HFFc6 (cell line): Measurements from ENCODE around the gene UQCRQ. TPM values are rescaled to one million over a fixed set of nuclear protein-coding genes. Genes with fewer than 3 reads are reported as not detected.

Source experiments
- DNase-seq: peaks from one replicate; pipeline ENCODE4 v3.0.0-alpha.2; 2018
- H3K27ac Mint-ChIP-seq: 2 replicates; pipeline ENCODE4 v1.8.0; 2020; ENCODE audit warnings: mild to moderate bottlenecking, mixed read lengths
- H3K27me3 Mint-ChIP-seq: 2 replicates; pipeline ENCODE4 v1.8.0; 2021; ENCODE audit warnings: mild to moderate bottlenecking, moderate library complexity, mixed read lengths; ENCODE audit not compliant: insufficient read depth
- H3K36me3 Mint-ChIP-seq: 2 replicates; pipeline ENCODE4 v1.8.0; 2021; ENCODE audit warnings: low read depth, mixed read lengths
- H3K4me1 Mint-ChIP-seq: 2 replicates; pipeline ENCODE4 v1.8.0; 2020; ENCODE audit warnings: low read depth, mixed read lengths
- H3K4me3 Mint-ChIP-seq: 2 replicates; pipeline ENCODE4 v1.8.0; 2020; ENCODE audit warnings: mild to moderate bottlenecking, moderate library complexity, mixed read lengths
- H3K9me3 Mint-ChIP-seq: 2 replicates; pipeline ENCODE4 v1.8.0; 2020; ENCODE audit warnings: mild to moderate bottlenecking, mixed read lengths
- total RNA-seq, 6 experiments: library from RNA; stranded (reverse); fragmentation: NEBNext Ultra II Directional; extraction: Animal tissue kit (Norgen Biotek cat#: 25700); gene quantifications; 2 replicates in 1 of 6; 3 replicates in 5 of 6; pipeline ENCODE4 v1.2.3, GENCODE V29; 2021
- TF ChIP-seq, protein P1 (sequence below): fragments of 200-600 bp; sonication (generic); IDR thresholded peaks from 2 replicates; pipeline ENCODE4 v1.5.0; 2021; ENCODE audit warnings: antibody characterized with exemption, mild to moderate bottlenecking

UQCRQ gene
- total RNA-seq, 6 experiments from 2014 or later = 501 to 678 (median 615) TPM

DNA sequence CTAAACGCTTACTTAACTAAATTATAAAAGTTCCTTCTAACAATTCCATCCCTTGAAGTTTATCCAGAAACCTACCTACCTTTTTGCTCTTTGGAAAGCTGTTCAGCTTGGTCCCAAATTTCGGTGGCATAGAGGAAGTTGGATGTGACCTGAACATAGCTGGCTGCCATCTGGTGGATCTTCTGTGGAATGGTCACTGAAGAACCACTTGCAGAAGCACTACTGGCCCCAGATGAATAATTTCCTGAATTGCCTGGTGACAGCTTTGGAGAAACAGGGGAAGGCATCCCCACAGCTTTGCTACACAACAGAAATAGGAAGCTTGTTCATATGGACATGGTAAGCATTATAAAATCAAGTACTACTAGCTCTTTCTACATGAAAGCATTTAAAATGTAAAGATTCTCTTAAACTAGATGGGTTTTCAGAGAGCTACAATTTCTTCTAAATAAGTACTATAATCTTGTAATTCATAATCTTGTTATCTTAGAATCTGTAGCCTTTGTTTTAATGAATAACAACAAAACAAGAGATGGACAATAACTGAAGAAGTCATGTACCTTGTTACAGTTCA lies 16.9 kb downstream of the UQCRQ start:
- no peaks in the 10 kb centered on the region for H3K27me3 Mint-ChIP-seq
- TF ChIP-seq, protein P1, sequence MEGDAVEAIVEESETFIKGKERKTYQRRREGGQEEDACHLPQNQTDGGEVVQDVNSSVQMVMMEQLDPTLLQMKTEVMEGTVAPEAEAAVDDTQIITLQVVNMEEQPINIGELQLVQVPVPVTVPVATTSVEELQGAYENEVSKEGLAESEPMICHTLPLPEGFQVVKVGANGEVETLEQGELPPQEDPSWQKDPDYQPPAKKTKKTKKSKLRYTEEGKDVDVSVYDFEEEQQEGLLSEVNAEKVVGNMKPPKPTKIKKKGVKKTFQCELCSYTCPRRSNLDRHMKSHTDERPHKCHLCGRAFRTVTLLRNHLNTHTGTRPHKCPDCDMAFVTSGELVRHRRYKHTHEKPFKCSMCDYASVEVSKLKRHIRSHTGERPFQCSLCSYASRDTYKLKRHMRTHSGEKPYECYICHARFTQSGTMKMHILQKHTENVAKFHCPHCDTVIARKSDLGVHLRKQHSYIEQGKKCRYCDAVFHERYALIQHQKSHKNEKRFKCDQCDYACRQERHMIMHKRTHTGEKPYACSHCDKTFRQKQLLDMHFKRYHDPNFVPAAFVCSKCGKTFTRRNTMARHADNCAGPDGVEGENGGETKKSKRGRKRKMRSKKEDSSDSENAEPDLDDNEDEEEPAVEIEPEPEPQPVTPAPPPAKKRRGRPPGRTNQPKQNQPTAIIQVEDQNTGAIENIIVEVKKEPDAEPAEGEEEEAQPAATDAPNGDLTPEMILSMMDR = peak; percentile 83
- H3K4me3 Mint-ChIP-seq = no peak overlapping the region
- H3K27ac Mint-ChIP-seq = peak overlapping the region; percentile 50; the same call in 1 of the 2 replicates
- H3K9me3 Mint-ChIP-seq = no peaks in the 10 kb centered on the region
- peaks cover 24% of the 10 kb centered on the region for H3K4me1 Mint-ChIP-seq
- peak; percentile 71 for DNase-seq
- peaks cover 39% of the 10 kb centered on the region for H3K36me3 Mint-ChIP-seq

DNA sequence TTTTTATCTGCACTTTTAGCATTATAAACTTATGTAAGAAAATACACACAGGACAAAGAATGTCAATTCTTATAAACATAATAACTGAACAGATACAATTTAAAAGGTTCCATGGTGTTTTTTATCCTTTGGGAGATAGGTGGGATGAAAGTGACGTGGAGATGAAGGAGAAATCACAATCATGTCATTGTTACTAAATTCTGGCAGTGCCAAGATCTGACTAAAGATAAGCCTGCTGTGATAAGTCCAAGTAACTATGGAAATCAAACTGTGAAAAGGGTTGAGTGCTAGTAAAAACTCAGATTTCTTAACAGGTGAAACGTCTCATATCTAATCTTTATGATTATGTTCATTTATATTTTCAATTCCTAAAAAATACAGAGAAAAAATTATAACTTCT lies 18.1 kb downstream of the UQCRQ start:
- Mint-ChIP-seq H3K9me3 (no peaks in the 10 kb centered on the region), H3K27me3 (no peaks in the 10 kb centered on the region), H3K4me3 (no peak overlapping the region), H3K36me3 (peaks cover 33% of the 10 kb centered on the region), H3K4me1 (peaks cover 20% of the 10 kb centered on the region), H3K27ac (peak overlapping the region; percentile 33; the same call in 1 of the 2 replicates)
- TF ChIP-seq, protein P1 = no peak
- no peak for DNase-seq

DNA sequence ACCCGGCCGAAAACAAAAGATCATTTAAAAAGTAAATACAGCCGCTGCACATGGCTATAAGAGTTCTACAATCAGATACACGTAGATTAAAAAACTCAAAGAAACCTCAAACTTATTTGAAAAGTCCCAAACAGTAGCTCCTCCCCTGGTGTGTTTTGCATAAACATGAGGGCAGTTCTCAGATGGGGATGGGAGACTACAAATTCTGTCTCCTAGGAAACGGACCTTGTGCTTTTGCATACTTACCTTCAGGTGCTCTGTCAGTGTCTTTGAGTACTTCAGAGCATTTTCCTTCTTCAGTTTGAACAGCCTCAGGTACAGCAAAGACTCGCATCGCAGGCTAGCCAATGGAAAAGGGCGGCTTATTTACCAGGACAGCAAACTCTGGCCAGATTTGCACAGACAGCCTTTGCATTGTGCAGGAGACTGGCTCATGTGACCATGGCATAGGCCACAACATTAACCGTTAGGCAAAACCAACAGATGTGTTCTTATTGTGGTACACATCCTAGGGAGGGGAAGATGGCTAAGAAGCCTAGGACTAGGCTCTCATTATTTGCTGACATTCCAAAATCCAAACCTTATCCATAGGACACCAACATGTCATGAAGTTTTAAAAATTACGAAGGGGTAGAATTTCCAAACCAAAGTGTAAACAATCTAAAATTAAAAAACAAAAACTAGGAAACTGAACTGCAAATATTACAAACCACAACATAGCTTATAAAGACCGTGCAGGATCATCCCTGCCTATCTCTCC lies 19.8 kb downstream of the UQCRQ start:
- Mint-ChIP-seq H3K27ac (0 out of 2 replicates have a peak overlapping the region, but pooled peaks have one; percentile 42), H3K27me3 (no peaks in the 10 kb centered on the region), H3K4me1 (peaks cover 20% of the 10 kb centered on the region), H3K36me3 (peaks cover 21% of the 10 kb centered on the region), H3K9me3 (no peaks in the 10 kb centered on the region), H3K4me3 (no peak overlapping the region)
- TF ChIP-seq, protein P1 = no peak
- no peak for DNase-seq

DNA sequence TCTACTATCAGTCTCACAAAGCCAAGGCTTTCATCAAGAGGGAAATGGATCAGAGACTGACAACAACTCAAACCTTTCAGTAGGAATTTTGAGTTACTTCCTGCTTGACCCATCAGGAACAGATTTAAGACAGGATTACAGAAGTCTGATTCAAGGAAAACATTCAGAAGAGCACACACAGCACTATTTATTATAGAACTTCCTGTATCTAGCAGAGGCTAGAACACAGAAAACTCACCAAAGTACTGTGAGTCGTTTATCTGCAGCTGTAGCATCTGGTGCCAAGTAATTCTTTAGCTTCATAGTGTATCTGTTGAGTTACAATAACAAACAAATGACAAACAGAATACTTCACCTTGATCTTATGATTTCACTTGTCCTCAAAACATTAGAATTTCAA lies 20.8 kb downstream of the UQCRQ start:
- TF ChIP-seq, protein P1 = no peak
- Mint-ChIP-seq H3K9me3 (no peaks in the 10 kb centered on the region), H3K27me3 (no peaks in the 10 kb centered on the region), H3K4me1 (peaks cover 20% of the 10 kb centered on the region), H3K4me3 (no peak overlapping the region), H3K27ac (peak overlapping the region; percentile 42; the same call in 1 of the 2 replicates), H3K36me3 (peaks cover 26% of the 10 kb centered on the region)
- DNase-seq = no peak

DNA sequence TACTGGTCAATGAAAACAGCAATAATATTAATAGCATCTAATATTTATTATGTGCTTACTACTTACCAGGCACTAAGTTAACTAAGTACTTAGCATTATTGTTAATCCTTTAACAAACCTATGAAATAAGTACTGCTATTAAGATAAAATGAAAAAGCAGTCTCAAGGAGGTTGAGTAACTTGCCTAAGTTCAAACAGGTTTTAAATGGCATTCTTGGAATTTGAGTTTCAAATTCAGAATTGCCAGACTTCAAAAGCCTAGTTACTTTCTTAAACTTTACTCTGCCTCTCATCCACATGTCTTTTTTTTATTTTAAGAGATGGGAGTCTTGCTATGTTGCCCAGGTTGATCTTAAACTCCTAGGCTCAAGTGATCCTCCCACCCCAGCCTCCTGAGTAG lies 23.1 kb downstream of the UQCRQ start:
- peaks cover 23% of the 10 kb centered on the region; the same call in 1 of the 2 replicates for H3K36me3 Mint-ChIP-seq
- H3K4me3 Mint-ChIP-seq = no peak overlapping the region
- TF ChIP-seq, protein P1 = no peak
- H3K4me1 Mint-ChIP-seq = peaks cover 7% of the 10 kb centered on the region; the same call in 1 of the 2 replicates
- no peaks in the 10 kb centered on the region for H3K27me3 Mint-ChIP-seq
- no peaks in the 10 kb centered on the region for H3K9me3 Mint-ChIP-seq
- no peak for DNase-seq
- no peak overlapping the region for H3K27ac Mint-ChIP-seq
